Effector memory CD8-positive, alpha-beta T cell (primary cell): ENCODE results near the gene DEF6.
"Not testable (repeated sequence)": the region's sequence is repeated elsewhere in the genome, so short reads cannot be mapped to it uniquely, and the experiment has no call there.

Experiments
- ATAC-seq: fragments of 150-1000 bp; cut with Tn5 transposase; replicated peaks from 2 replicates; pipeline ENCODE4 v1.10.0; 2021; ENCODE audit warnings: mild to moderate bottlenecking, moderate library complexity
- DNase-seq, 3 experiments: peaks; one replicate each; pipeline ENCODE4 v3.0.0; 2021
- H3K27ac Mint-ChIP-seq, 2 donors: one replicate each; pipeline ENCODE4 v1.8.0; 2022; ENCODE audit warnings: mild to moderate bottlenecking in 2 of 2, mixed read lengths in 2 of 2, moderate library complexity in 2 of 2
- H3K27me3 Mint-ChIP-seq, 2 donors: one replicate each; pipeline ENCODE4 v1.8.0; 2022; ENCODE audit warnings: mixed read lengths in 2 of 2
- H3K36me3 Mint-ChIP-seq: one replicate; pipeline ENCODE4 v1.8.0; 2022; ENCODE audit warnings: mild to moderate bottlenecking, moderate library complexity, mixed read lengths; ENCODE audit not compliant: insufficient read depth
- H3K4me1 Mint-ChIP-seq, 2 donors: one replicate each; pipeline ENCODE4 v1.8.0; 2022; ENCODE audit warnings: low read depth in 2 of 2, mixed read lengths in 2 of 2
- H3K4me3 Mint-ChIP-seq, 2 donors: one replicate each; pipeline ENCODE4 v1.8.0; 2022; ENCODE audit warnings: mild to moderate bottlenecking in 2 of 2, mixed read lengths in 2 of 2, moderate library complexity in 2 of 2
- H3K9me3 Mint-ChIP-seq, 2 donors: one replicate each; pipeline ENCODE4 v1.8.0; 2022; ENCODE audit warnings: mixed read lengths in 2 of 2

Gene DEF6

DNA sequence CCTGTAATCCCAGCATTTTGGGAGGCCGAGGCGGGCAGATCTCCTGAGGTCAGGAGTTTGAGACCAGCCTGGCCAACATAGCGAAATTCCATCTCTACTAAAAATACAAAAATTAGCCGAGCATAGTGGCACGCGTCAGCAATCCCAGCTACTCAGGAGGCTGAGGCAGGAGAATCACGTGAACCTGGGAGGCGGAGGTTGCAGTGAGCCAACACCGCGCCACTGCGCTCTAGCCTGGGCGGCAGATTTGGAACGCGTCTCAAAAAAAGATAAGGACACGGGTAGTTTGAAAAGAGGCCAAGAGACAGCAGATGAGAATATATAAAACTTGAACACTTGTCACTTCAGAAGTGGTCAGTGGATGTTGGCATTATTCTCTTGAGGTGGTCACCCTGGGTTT, 9.5 kb downstream of the DEF6 start:
- H3K27me3 Mint-ChIP-seq, ATAC-seq, DNase-seq, H3K9me3 Mint-ChIP-seq: not testable (repeated sequence)
- H3K27ac Mint-ChIP-seq, result peak overlapping the region; percentile 58 to 97
- H3K4me3 Mint-ChIP-seq, result peak overlapping the region in 1 of 2 donors; percentile 13
- H3K36me3 Mint-ChIP-seq, result peaks cover 59% of the 10 kb centered on the region
- H3K4me1 Mint-ChIP-seq, result peaks cover 68 to 76% of the 10 kb centered on the region in 2 donors

DNA sequence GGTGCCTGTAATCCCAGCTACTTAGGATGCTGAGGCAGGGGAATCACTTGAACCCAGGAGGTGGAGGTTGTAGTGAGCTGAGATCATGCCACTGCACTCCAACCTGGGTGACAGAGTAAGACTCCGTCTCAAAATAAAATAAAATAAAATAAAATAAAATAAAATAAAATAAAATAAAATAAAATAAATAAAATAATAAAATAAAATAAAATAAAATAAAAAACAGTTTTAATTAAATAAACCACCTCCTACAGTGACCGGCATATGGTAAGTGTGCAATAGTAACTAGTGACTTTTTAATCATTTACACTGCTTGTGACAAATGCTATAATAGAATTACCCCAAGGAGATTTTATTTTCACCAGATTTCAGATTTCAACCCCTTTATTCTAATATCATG, 10.9 kb downstream of the DEF6 start:
- peak overlapping the region; percentile 80 to 81 for H3K4me3 Mint-ChIP-seq
- H3K9me3 Mint-ChIP-seq, H3K27me3 Mint-ChIP-seq, DNase-seq, ATAC-seq: not testable (repeated sequence)
- H3K27ac Mint-ChIP-seq, result peak overlapping the region; percentile 96 to 97
- H3K4me1 Mint-ChIP-seq, result peaks cover 64 to 76% of the 10 kb centered on the region in 2 donors
- H3K36me3 Mint-ChIP-seq, result peaks cover 51% of the 10 kb centered on the region

DNA sequence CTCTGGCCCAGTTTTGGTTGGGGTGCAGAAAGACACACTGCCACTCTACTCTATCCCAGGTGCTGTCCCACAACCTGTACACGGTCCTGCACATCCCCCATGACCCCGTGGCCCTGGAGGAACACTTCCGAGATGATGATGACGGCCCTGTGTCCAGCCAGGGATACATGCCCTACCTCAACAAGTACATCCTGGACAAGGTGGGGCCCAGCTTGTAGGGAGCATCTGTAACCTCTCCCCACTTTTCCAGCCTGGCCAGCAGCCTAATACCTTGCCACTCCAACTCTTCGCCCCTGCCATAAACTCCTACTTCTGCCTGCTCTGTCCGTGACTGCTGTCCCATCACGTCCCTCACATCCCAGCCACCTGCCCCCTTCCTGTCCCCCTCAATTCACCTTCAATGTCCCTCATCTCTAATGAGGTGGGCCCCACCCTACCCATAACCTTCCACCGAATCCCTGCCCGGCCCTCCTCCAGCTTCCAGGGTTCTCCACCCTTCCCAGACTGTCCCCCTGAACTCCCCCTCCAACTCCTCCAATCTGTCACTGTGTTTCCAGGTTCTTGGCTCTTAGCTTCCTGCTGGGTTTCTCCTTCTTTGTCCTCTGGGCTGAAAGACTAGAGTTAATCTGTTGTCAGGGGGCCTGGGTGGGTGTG, 12.1 kb downstream of the DEF6 start:
- Mint-ChIP-seq H3K4me3 (peak overlapping the region; percentile 80 to 81), H3K36me3 (peaks cover 56% of the 10 kb centered on the region), H3K9me3 (no peaks in the 10 kb centered on the region), H3K27me3 (no peaks in the 10 kb centered on the region), H3K4me1 (peaks cover 60 to 76% of the 10 kb centered on the region in 2 donors), H3K27ac (peak overlapping the region; percentile 96 to 97)
- ATAC-seq, result no peak
- DNase-seq, result no peak

DNA sequence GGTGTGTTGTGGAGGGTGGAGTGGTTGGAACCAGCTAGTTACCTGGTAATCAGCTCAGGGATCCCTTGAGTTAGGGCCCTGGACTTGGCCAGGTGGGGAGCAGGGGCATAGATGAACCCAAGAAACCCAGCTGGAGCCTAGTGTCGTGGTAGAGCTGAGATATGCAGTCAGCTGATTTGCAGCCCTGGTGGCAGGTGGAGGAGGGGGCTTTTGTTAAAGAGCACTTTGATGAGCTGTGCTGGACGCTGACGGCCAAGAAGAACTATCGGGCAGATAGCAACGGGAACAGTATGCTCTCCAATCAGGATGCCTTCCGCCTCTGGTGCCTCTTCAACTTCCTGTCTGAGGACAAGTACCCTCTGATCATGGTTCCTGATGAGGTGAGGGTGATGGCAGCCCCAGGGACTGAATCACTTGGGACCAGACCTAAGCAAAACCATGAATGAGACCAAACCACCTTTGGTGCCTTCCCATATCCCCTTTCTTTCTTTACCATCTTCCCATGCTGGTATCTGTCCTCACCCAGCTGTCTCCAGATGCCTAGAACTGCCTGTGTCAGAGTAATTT, 12.7 kb downstream of the DEF6 start:
- ATAC-seq (peak; percentile 21), DNase-seq (no peak)
- peaks cover 61% of the 10 kb centered on the region for H3K36me3 Mint-ChIP-seq
- H3K4me3 Mint-ChIP-seq, result peak overlapping the region; percentile 80 to 81
- H3K27me3 Mint-ChIP-seq, result no peaks in the 10 kb centered on the region
- peaks cover 61 to 80% of the 10 kb centered on the region in 2 donors for H3K4me1 Mint-ChIP-seq
- H3K9me3 Mint-ChIP-seq, result no peaks in the 10 kb centered on the region
- H3K27ac Mint-ChIP-seq, result peak overlapping the region; percentile 96 to 97

DNA sequence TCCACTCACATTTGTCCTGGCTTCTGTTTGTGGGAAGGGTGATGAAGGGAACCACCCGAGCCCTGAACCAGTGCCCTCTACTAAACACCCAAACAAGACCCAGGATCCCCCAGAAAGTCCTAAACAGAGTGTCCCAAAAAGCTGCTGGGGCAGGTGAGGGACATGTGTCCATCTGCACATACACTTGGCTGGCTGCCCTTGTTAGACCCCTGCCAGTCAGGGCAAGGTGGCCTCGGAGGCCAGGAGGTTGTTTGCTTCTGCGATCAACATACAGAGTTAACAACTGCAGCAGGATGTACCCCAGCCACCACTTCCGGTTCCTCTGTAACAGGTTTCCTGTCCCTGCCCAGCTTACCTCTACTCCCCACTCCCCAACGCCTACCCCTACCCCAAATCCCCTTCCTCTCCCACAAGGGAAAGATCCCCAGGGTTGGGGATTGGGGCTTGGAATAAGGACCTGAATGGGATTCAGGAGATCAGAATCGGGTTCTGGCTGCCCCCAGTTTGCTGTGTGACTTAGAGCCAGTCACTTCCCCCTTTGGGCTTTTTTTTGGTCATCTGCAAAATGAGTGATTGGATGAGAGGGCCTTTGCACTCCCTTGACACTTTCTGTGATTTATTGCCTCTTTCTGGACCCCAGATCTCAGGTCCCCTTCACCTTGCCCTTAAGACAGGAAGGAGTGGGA, 13.9 kb downstream of the DEF6 start:
- Mint-ChIP-seq H3K4me1 (peaks cover 63 to 84% of the 10 kb centered on the region in 2 donors), H3K27ac (peak overlapping the region; percentile 96 to 97), H3K27me3 (no peaks in the 10 kb centered on the region), H3K9me3 (no peaks in the 10 kb centered on the region), H3K36me3 (peaks cover 61% of the 10 kb centered on the region), H3K4me3 (peak overlapping the region; percentile 80 to 81)
- DNase-seq (peak; percentile 28 to 45 (median 29)), ATAC-seq (peak; percentile 91)

DNA sequence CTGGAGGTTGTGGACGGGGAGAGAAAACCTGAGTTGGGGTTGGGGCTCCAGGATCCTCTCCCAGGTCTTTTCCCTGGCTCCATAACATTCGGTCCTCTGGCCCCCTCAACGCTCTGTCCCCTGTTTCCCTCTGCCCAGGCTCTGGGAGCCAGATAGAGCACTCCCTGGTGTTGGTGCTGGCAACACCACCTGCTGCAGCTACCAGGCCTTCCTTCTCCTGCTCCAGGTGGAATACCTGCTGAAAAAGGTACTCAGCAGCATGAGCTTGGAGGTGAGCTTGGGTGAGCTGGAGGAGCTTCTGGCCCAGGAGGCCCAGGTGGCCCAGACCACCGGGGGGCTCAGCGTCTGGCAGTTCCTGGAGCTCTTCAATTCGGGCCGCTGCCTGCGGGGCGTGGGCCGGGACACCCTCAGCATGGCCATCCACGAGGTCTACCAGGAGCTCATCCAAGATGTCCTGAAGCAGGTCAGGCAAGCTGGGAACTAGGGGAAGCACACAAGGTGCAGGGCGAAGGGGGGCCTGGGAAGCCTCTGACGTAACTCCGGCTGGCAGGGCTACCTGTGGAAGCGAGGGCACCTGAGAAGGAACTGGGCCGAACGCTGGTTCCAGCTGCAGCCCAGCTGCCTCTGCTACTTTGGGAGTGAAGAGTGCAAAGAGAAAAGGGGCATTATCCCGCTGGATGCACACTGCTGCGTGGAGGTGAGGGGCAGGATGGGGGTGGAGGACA, 14.6 kb downstream of the DEF6 start:
- Mint-ChIP-seq H3K27ac (peak overlapping the region; percentile 96 to 97), H3K4me3 (peak overlapping the region; percentile 80 to 81), H3K27me3 (no peaks in the 10 kb centered on the region), H3K9me3 (no peaks in the 10 kb centered on the region), H3K36me3 (peaks cover 61% of the 10 kb centered on the region), H3K4me1 (peaks cover 60 to 82% of the 10 kb centered on the region in 2 donors)
- ATAC-seq (peak; percentile 3), DNase-seq (no peak)

DNA sequence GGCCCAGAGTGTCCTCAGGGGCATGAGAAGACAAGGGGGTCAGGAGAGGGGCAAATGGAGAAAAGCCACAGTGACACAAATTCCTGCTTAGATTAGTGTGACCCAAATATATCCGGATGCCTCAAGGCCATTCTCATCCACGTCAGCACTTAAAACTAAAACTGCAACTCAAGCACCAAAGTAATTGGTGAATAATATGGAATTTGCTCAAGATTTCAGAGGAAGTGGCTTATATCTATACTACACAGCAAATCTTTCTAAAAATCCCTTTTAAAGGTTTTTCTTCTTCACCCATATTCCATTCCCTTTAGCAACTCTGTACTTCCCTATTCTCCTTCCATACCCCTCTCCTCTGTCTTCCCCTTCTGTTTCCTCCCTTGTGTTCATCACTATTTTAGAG, 15.2 kb downstream of the DEF6 start:
- peaks cover 62% of the 10 kb centered on the region for H3K36me3 Mint-ChIP-seq
- H3K4me3 Mint-ChIP-seq, result peak overlapping the region; percentile 80 to 81
- no peaks in the 10 kb centered on the region for H3K9me3 Mint-ChIP-seq
- H3K27ac Mint-ChIP-seq, result peak overlapping the region; percentile 96 to 97
- H3K4me1 Mint-ChIP-seq, result peaks cover 62 to 83% of the 10 kb centered on the region in 2 donors
- DNase-seq, result no peak
- no peak for ATAC-seq
- no peaks in the 10 kb centered on the region for H3K27me3 Mint-ChIP-seq

DNA sequence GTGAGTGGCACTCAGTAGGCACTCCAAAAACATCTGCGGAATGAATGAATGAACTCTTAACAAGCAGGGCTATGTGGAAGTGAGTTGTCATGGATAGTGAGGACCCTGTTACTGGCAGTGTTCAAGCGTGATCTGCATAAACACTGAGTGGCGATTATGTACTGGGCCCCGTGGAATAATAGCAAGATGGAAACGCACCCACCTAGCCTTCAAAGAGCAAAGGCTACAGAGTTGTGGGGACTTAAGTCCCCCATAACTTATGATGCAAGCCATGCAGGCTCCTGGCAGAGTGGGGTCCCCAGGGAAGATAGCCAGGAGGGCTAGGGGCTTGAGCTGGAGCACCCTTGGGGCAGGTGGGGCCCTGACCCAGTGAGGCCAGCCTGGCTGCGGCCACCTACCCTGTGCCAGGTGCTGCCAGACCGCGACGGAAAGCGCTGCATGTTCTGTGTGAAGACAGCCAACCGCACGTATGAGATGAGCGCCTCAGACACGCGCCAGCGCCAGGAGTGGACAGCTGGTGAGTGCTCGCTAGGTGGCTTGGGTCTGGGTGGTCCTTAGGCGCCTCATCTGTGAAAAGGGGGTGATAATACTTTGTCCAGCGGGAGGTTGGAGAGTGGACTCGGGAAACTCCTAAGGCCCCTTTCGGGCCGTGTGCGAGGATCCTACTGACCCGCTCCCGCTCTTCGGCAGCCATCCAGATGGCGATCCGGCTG, 20.0 kb downstream of the DEF6 start:
- peak overlapping the region; percentile 44 to 93 for H3K27ac Mint-ChIP-seq
- no peaks in the 10 kb centered on the region for H3K27me3 Mint-ChIP-seq
- no peak for ATAC-seq
- peaks cover 81% of the 10 kb centered on the region for H3K36me3 Mint-ChIP-seq
- H3K9me3 Mint-ChIP-seq, result no peaks in the 10 kb centered on the region
- DNase-seq, result no peak
- no peak overlapping the region for H3K4me3 Mint-ChIP-seq
- peaks cover 33 to 51% of the 10 kb centered on the region in 2 donors for H3K4me1 Mint-ChIP-seq

DNA sequence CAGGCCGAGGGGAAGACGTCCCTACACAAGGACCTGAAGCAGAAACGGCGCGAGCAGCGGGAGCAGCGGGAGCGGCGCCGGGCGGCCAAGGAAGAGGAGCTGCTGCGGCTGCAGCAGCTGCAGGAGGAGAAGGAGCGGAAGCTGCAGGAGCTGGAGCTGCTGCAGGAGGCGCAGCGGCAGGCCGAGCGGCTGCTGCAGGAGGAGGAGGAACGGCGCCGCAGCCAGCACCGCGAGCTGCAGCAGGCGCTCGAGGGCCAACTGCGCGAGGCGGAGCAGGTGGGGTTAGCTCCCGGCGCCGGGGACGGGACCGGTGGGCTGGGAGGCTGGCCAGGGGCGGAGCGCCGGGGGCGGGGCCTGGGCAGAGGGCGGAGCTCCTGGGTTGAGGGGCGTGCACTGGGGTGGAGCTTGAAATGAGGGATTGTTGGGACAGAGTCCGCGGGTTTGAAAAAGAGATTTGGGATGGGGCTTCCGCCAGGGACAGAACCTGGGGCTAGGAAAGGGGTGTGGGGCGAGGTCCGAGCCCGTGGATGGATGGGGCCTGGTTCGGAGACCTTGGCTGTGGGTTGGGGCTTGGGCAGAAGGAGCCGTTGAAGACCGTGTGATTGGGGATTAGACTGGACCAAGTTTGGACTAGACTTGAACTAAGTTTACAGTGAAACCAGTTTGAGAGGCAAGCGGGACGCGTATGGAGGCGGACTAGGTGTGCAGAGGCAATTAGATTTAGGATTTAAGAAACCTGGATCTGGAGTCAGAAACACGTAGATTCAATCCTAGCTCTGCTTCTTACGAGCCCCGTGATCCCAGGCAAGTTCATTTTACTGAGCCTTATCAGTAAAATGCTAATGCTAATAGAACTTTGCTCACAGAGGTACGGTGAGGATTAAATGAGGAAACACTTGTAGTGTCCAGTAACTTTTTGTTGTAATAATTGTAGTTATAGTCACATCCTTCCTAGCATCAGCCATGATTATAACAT, 20.9 kb downstream of the DEF6 start:
- no peak for ATAC-seq
- no peak for DNase-seq
- Mint-ChIP-seq H3K9me3 (no peaks in the 10 kb centered on the region), H3K36me3 (peaks cover 86% of the 10 kb centered on the region), H3K4me3 (no peak overlapping the region), H3K27me3 (no peaks in the 10 kb centered on the region), H3K27ac (peak overlapping the region; percentile 29 to 93), H3K4me1 (peaks cover 31 to 43% of the 10 kb centered on the region in 2 donors)

DNA sequence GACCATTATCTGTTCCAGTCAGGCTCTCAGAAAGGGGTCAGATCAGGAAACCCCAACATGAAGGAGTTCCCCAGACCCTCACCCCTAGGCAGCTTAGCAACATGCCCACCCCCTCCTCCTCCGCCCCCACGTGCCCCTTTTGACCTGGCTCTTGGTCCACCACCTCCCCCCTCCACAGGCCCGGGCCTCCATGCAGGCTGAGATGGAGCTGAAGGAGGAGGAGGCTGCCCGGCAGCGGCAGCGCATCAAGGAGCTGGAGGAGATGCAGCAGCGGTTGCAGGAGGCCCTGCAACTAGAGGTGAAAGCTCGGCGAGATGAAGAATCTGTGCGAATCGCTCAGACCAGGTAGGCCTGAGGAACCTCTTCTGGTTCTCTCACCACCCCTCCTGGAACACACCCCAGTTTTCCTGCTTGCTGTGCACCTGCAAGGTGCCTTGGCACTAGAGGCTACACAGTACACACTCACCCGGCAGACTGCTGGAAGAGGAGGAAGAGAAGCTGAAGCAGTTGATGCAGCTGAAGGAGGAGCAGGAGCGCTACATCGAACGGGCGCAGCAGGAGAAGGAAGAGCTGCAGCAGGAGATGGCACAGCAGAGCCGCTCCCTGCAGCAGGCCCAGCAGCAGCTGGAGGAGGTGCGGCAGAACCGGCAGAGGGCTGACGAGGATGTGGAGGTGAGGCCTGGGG, 21.9 kb downstream of the DEF6 start:
- Mint-ChIP-seq H3K4me1 (peaks cover 26 to 34% of the 10 kb centered on the region in 2 donors), H3K27ac (peak overlapping the region; percentile 70 to 75), H3K9me3 (no peaks in the 10 kb centered on the region), H3K27me3 (no peaks in the 10 kb centered on the region), H3K36me3 (peaks cover 83% of the 10 kb centered on the region), H3K4me3 (no peak overlapping the region)
- ATAC-seq, result no peak
- no peak for DNase-seq

DNA sequence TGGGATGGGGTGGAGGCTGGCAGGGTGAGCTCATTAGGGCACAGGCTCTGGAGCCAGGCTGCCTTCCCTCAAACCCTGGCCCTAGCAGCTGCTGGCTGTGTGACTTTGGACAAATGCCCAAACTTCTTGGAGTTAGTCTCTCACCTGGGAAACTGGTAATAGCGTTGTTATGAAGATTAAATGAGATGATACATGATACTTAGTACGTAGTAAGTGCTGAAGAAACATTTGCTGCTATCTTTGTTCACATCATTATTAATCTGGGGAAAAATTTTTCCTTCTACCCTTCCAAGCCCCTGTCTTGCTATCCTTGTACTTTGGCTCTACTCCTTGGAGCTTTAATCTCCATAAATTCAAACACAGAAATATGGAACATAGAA, 22.4 kb downstream of the DEF6 start:
- peaks cover 22 to 28% of the 10 kb centered on the region in 2 donors for H3K4me1 Mint-ChIP-seq
- DNase-seq, result no peak
- no peak for ATAC-seq
- H3K27ac Mint-ChIP-seq, result peak overlapping the region; percentile 70 to 75
- no peaks in the 10 kb centered on the region for H3K9me3 Mint-ChIP-seq
- H3K27me3 Mint-ChIP-seq, result no peaks in the 10 kb centered on the region
- H3K36me3 Mint-ChIP-seq, result peaks cover 84% of the 10 kb centered on the region
- no peak overlapping the region for H3K4me3 Mint-ChIP-seq

DNA sequence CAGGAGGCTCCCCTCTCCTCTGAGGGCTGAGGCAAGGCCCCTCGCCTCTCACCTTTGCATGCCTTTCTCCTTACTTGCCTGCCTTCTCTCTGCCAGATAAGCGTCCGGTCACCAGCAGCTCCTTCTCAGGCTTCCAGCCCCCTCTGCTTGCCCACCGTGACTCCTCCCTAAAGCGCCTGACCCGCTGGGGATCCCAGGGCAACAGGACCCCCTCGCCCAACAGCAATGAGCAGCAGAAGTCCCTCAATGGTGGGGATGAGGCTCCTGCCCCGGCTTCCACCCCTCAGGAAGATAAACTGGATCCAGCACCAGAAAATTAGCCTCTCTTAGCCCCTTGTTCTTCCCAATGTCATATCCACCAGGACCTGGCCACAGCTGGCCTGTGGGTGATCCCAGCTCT, 23.5 kb downstream of the DEF6 start:
- DNase-seq, result no peak
- Mint-ChIP-seq H3K36me3 (peaks cover 84% of the 10 kb centered on the region), H3K27ac (peak overlapping the region; percentile 41 to 86)

More for the DNA sequence above, 23.5 kb downstream of the DEF6 start:
- no peak for ATAC-seq
- no peaks in the 10 kb centered on the region for H3K27me3 Mint-ChIP-seq
- H3K4me1 Mint-ChIP-seq, result peaks cover 21 to 26% of the 10 kb centered on the region in 2 donors
- H3K4me3 Mint-ChIP-seq, result no peak overlapping the region
- H3K9me3 Mint-ChIP-seq, result no peaks in the 10 kb centered on the region
